ENCODE data around the gene HS6ST3.

DNA sequence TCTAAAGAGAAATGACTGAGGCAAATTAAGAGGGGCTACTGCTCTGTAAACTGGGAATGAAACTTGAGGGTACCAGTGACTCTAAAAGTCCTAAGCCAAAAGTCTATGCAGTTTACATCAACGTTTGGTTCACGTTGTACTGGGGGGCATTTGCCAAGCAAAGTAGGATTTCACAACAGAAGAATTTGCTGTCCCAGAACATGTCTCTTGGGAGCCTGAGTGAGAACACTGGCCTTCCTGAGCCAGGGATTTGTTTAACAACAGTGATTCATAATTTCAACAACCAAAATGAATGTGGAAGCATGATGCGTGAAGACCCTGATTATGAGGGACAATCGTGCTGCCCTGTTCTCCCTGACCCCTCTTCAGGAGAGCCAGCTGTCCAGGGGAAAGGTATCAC, 726.4 kb downstream of the HS6ST3 start:
- no peak for TF ChIP-seq POLR2A (IDR thresholded peaks at IDR 0.05)
- TF ChIP-seq, protein P1, sequence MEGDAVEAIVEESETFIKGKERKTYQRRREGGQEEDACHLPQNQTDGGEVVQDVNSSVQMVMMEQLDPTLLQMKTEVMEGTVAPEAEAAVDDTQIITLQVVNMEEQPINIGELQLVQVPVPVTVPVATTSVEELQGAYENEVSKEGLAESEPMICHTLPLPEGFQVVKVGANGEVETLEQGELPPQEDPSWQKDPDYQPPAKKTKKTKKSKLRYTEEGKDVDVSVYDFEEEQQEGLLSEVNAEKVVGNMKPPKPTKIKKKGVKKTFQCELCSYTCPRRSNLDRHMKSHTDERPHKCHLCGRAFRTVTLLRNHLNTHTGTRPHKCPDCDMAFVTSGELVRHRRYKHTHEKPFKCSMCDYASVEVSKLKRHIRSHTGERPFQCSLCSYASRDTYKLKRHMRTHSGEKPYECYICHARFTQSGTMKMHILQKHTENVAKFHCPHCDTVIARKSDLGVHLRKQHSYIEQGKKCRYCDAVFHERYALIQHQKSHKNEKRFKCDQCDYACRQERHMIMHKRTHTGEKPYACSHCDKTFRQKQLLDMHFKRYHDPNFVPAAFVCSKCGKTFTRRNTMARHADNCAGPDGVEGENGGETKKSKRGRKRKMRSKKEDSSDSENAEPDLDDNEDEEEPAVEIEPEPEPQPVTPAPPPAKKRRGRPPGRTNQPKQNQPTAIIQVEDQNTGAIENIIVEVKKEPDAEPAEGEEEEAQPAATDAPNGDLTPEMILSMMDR (IDR thresholded peaks at IDR 0.05), result no peak

Data from adrenal gland (tissue), 5 donors.